ENCODE results near the gene STAM. TPM values are rescaled to one million over a fixed set of nuclear protein-coding genes. Genes with fewer than 3 reads are reported as not detected.
"Not testable (repeated sequence)": the region's sequence is repeated elsewhere in the genome, so short reads cannot be mapped to it uniquely, and the experiment has no call there.

STAM gene
- total RNA-seq, 4 donors from 2014 or later, result 19.4 to 23.6 (median 21.8) TPM

- Histone ChIP-seq H3K4me3 (replicated peaks in 1 of 3) (peak within 1 kb of the TSS; percentile 79 to 91 (median 79)), H3K9me3 (no peaks in the 10 kb centered on the region), H3K27ac (peak within 1 kb of the TSS; percentile 84 to 94 (median 84)), H3K4me1 (peaks cover 0 to 3% of the 10 kb centered on the region in 2 donors), H3K27me3 (no peaks in the 10 kb centered on the region), H3K36me3 (no peaks in the 10 kb centered on the region)
- TF ChIP-seq POLR2A (IDR thresholded peaks at IDR 0.05) (peak in 1 of 2 donors; percentile 53), CTCF (IDR thresholded peaks at IDR 0.05) (peak in 2 of 6 experiments; percentile 10 to 19)
- whole genome bisulfite sequencing, 2 donors, result 2% methylated on average over 4 to 13 of the region's 92 CpGs
- intact Hi-C loops (cut with DNase I), result no loop called here
- DNase-seq, result peak; percentile 69 to 76
Observed at GRCh38 chr10:17617031-17617911, 26.7 kb upstream of the STAM start, which contains the start of gene HACD1. Gene HACD1, minus strand, starts transcription at chr10:17617374. Its CDS starts 35 bp downstream, at chr10:17617339.

GRCh38 chr10:17622061-17622460, 21.9 kb upstream of the STAM start:
- no peaks in the 10 kb centered on the region for H3K36me3 ChIP-seq
- intact Hi-C loops (cut with DNase I), result no loop called here
- no peak overlapping the region for H3K27ac ChIP-seq
- H3K4me3 ChIP-seq (replicated peaks in 1 of 3), result no peak overlapping the region
- DNase-seq, result no peak
- H3K4me1 ChIP-seq, result no peaks in the 10 kb centered on the region
- no peaks in the 10 kb centered on the region for H3K27me3 ChIP-seq
- WGBS, 2 donors, result 76 to 81% methylated on average over 8 of the region's 8 CpGs
- H3K9me3 ChIP-seq, result no peaks in the 10 kb centered on the region
- TF ChIP-seq POLR2A (IDR thresholded peaks at IDR 0.05) (no peak), CTCF (IDR thresholded peaks at IDR 0.05) (no peak)

- DNase-seq, result no peak
- Histone ChIP-seq H3K27ac (no peak overlapping the region), H3K9me3 (no peaks in the 10 kb centered on the region), H3K36me3 (no peaks in the 10 kb centered on the region), H3K4me3 (replicated peaks in 1 of 3) (no peak overlapping the region), H3K4me1 (no peaks in the 10 kb centered on the region), H3K27me3 (no peaks in the 10 kb centered on the region)
- TF ChIP-seq CTCF (IDR thresholded peaks at IDR 0.05) (no peak), POLR2A (IDR thresholded peaks at IDR 0.05) (no peak)
- 45 to 48% methylated on average over 3 of the region's 3 CpGs for WGBS, 2 donors
- intact Hi-C loops (cut with DNase I), result no loop called here
Observed at GRCh38 chr10:17624996-17625395, 19.0 kb upstream of the STAM start.

GRCh38 chr10:17626656-17627055, 17.3 kb upstream of the STAM start:
- 72 to 79% methylated on average over 1 of the region's 1 CpG for WGBS, 2 donors
- Histone ChIP-seq H3K36me3 (no peaks in the 10 kb centered on the region), H3K4me1 (no peaks in the 10 kb centered on the region), H3K27ac (no peak overlapping the region), H3K27me3 (no peaks in the 10 kb centered on the region), H3K4me3 (replicated peaks in 1 of 3) (no peak overlapping the region), H3K9me3 (no peaks in the 10 kb centered on the region)
- no peak for DNase-seq
- intact Hi-C loops (cut with DNase I), result no loop called here
- TF ChIP-seq CTCF (IDR thresholded peaks at IDR 0.05), result no peak
- TF ChIP-seq POLR2A (IDR thresholded peaks at IDR 0.05), result no peak

GRCh38 chr10:17632590-17632989, 11.4 kb upstream of the STAM start:
- DNase-seq; H3K27ac ChIP-seq; H3K36me3 ChIP-seq; H3K4me3 ChIP-seq (replicated peaks in 1 of 3); H3K9me3 ChIP-seq; H3K27me3 ChIP-seq; H3K4me1 ChIP-seq; intact Hi-C loops (cut with DNase I): not testable (repeated sequence)
- WGBS, 2 donors, result 67 to 76% methylated on average over 8 of the region's 8 CpGs

Measured in thyroid gland (tissue), 4 donors.